Left ventricle myocardium inferior (tissue), 1 donor: Measurements from ENCODE around the gene FAM131B. TPM values are rescaled to one million over a fixed set of nuclear protein-coding genes. Genes with fewer than 3 reads are reported as not detected.

Source experiments
- DNase-seq: peaks from one replicate; pipeline ENCODE4 v3.0.0-alpha.2; 2020
- H3K27ac ChIP-seq: fragments of 200-600 bp; replicated peaks from 2 replicates; pipeline ENCODE4 v1.8.0; 2021
- H3K27me3 ChIP-seq: fragments of 200-600 bp; 2 replicates; pipeline ENCODE4 v1.8.0; 2021; ENCODE audit warnings: low read depth
- H3K36me3 ChIP-seq: fragments of 200-600 bp; 2 replicates; pipeline ENCODE4 v1.8.0; 2021
- H3K4me1 ChIP-seq: fragments of 200-600 bp; 2 replicates; pipeline ENCODE4 v1.8.0; 2021
- H3K4me3 ChIP-seq: fragments of 200-600 bp; 2 replicates; pipeline ENCODE4 v1.8.0; 2021; ENCODE audit warnings: mild to moderate bottlenecking, moderate library complexity
- H3K9me3 ChIP-seq: fragments of 200-600 bp; replicated peaks from 2 replicates; pipeline ENCODE4 v1.8.0; 2021
- CTCF ChIP-seq: fragments of 200-600 bp; IDR thresholded peaks from 2 replicates; pipeline ENCODE4 v1.8.0; 2021; ENCODE audit warnings: antibody characterized with exemption, mild to moderate bottlenecking, borderline replicate concordance
- intact Hi-C: fragments of 100-400 bp; cut with micrococcal nuclease; formaldehyde crosslinking; loops from one replicate; pipeline ENCODE4 v1.11.0; 2022
- long read RNA-seq: library from polyadenylated mRNA; unstranded; transcript quantifications from one replicate; pipeline ENCODE4 v2.0.0, GENCODE V29; 2021
- total RNA-seq: library from RNA; stranded (reverse); fragmentation: NEBNext Ultra II Directional; extraction: Animal tissue kit (Norgen Biotek cat#: 25700); gene quantifications from one replicate; pipeline ENCODE4 v1.2.1, GENCODE V29; 2021
- donor health status: DM: no; HTN: yes; CAD: no; lungs with severe emphysema.

FAM131B gene
- 0.47 TPM for total RNA-seq
- long read RNA-seq, full-length matches to known transcripts: 1 of 2 reads
- long read RNA-seq, partial matches to known transcripts: 0 of 2 reads
- long read RNA-seq, other reads (novel, unspliced or antisense): 1 of 2 reads

GRCh38 chr7:143362131-143363015, at the start of gene FAM131B:
FAM131B (minus strand) TSS chr7:143362713; CDS start chr7:143362603, 110 bp downstream.
- no peak for DNase-seq
- H3K27me3 ChIP-seq: peaks cover 84% of the 10 kb centered on the region
- TF ChIP-seq CTCF: no peak
- H3K27ac ChIP-seq: no peak within 1 kb of the TSS
- no peaks in the 10 kb centered on the region for H3K9me3 ChIP-seq
- H3K4me3 ChIP-seq: peak within 1 kb of the TSS; percentile 68
- intact Hi-C loops: loop anchor here (10.0 kb wide), 1 partner anchor 52 kb away; no protein-coding TSS in a partner anchor
- H3K36me3 ChIP-seq: no peaks in the 10 kb centered on the region
- H3K4me1 ChIP-seq: peaks cover 19% of the 10 kb centered on the region

GRCh38 chr7:143411976-143412708, 49.6 kb upstream of the FAM131B start:
- H3K4me1 ChIP-seq: peaks cover 37% of the 10 kb centered on the region
- peaks cover 74% of the 10 kb centered on the region for H3K27me3 ChIP-seq
- no peak overlapping the region for H3K27ac ChIP-seq
- H3K36me3 ChIP-seq: no peaks in the 10 kb centered on the region
- intact Hi-C loops: loop anchor here (10.0 kb wide), 1 partner anchor 47 kb away; the partner anchor contains the start of gene FAM131B
- no peaks in the 10 kb centered on the region for H3K9me3 ChIP-seq
- no peak overlapping the region for H3K4me3 ChIP-seq
- no peak for TF ChIP-seq CTCF
- DNase-seq: no peak

GRCh38 chr7:143410521-143411004, 48.0 kb upstream of the FAM131B start:
- no peak overlapping the region for H3K4me3 ChIP-seq
- intact Hi-C loops: loop anchor here (10.0 kb wide), 1 partner anchor 46 kb away; the partner anchor contains the start of gene FAM131B
- no peaks in the 10 kb centered on the region for H3K36me3 ChIP-seq
- peaks cover 66% of the 10 kb centered on the region for H3K27me3 ChIP-seq
- H3K9me3 ChIP-seq: no peaks in the 10 kb centered on the region
- TF ChIP-seq CTCF: no peak
- H3K4me1 ChIP-seq: peaks cover 37% of the 10 kb centered on the region
- no peak for DNase-seq
- H3K27ac ChIP-seq: no peak overlapping the region

GRCh38 chr7:143408686-143409561, 46.4 kb upstream of the FAM131B start, which contains the start of gene EPHA1:
EPHA1 (minus strand) TSS chr7:143408856; CDS start chr7:143408805, 51 bp downstream.
- peak within 1 kb of the TSS; percentile 48 for H3K4me3 ChIP-seq
- H3K27ac ChIP-seq: no peak within 1 kb of the TSS
- H3K4me1 ChIP-seq: peaks cover 37% of the 10 kb centered on the region
- peaks cover 50% of the 10 kb centered on the region for H3K27me3 ChIP-seq
- H3K9me3 ChIP-seq: no peaks in the 10 kb centered on the region
- no peak for DNase-seq
- H3K36me3 ChIP-seq: no peaks in the 10 kb centered on the region
- peak; percentile 45 for TF ChIP-seq CTCF
- intact Hi-C loops: no loop called here
